Activated B cell treated with CpG ODN at 0.5 μM for 24 hours (primary cell): ENCODE data around the gene EMC10. TPM values are rescaled to one million over a fixed set of nuclear protein-coding genes. Genes with fewer than 3 reads are reported as not detected.

ENCODE experiments used
- ATAC-seq: fragments of 200-7000 bp; cut with Tn5 transposase; one replicate; pipeline ENCODE4 v1.10.0; 2021; ENCODE audit warnings: low read depth, mild to moderate bottlenecking, moderate library complexity
- CTCF ChIA-PET: fragments of 350-600 bp; sonication (Branson Sonifier 250); formaldehyde crosslinking; loops from one replicate; lab custom pipeline; 2021; ENCODE audit warnings: antibody characterized with exemption; lab: Charles Lee
- POLR2A ChIA-PET: fragments of 350-600 bp; sonication (Branson Sonifier 250); formaldehyde crosslinking; loops from one replicate; lab custom pipeline; 2021; ENCODE audit warnings: antibody characterized with exemption; lab: Charles Lee
- DNase-seq: peaks from one replicate; pipeline ENCODE4 v3.0.0; 2022
- H3K27ac Mint-ChIP-seq: one replicate; pipeline ENCODE4 v1.8.0; 2020; ENCODE audit warnings: mixed read lengths
- H3K27me3 Mint-ChIP-seq: one replicate; pipeline ENCODE4 v1.8.0; 2021; ENCODE audit warnings: mixed read lengths
- H3K36me3 Mint-ChIP-seq: one replicate; pipeline ENCODE4 v1.8.0; 2021; ENCODE audit warnings: low read depth, mixed read lengths
- H3K4me1 Mint-ChIP-seq: one replicate; pipeline ENCODE4 v1.8.0; 2021; ENCODE audit warnings: mixed read lengths
- H3K4me3 Mint-ChIP-seq: one replicate; pipeline ENCODE4 v1.8.0; 2020; ENCODE audit warnings: mild to moderate bottlenecking, mixed read lengths
- H3K9me3 Mint-ChIP-seq: one replicate; pipeline ENCODE4 v1.8.0; 2020; ENCODE audit warnings: mixed read lengths
- intact Hi-C: fragments of 100-400 bp; cut with micrococcal nuclease; formaldehyde crosslinking; loops from one replicate; pipeline ENCODE4 v1.15.1; 2024
- total RNA-seq: library from RNA; stranded (reverse); gene quantifications from 2 replicates; pipeline ENCODE4 v1.2.3, GENCODE V29; 2022
- TF ChIP-seq, protein P1 (sequence below): fragments of 200-600 bp; IDR thresholded peaks from one replicate; pipeline ENCODE4 v1.8.0; 2022; ENCODE audit warnings: antibody characterized with exemption, mild to moderate bottlenecking

The EMC10 gene
- total RNA-seq, 1 donor from 2014 or later: 72.1 TPM

DNA sequence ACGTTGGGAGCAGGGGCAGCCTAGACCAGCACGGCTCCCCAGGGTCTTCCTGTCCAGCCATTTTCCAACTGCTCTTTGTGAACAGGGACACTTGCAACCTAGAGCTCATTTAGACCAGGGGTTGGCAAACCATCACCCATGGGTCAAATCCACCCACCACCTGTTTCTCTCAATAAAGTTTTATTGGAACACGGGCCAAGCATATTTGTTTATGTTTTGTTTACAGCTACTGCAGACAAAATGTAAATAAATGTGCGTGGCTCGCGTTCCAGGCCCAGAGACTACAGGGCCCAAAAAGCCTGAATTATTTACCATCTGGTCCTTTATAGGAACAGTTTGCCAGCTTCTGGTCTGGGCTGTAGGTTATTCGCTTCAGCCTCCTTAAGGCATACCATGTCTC lies 13.3 kb upstream of the EMC10 start:
- H3K27ac Mint-ChIP-seq: no peak overlapping the region
- no peaks in the 10 kb centered on the region for H3K36me3 Mint-ChIP-seq
- peaks cover 24% of the 10 kb centered on the region for H3K4me1 Mint-ChIP-seq
- H3K4me3 Mint-ChIP-seq: no peak overlapping the region
- ChIA-PET CTCF (interaction anchor here (1.0 to 4.1 kb wide), 6 partner anchors 48 to 211 kb away, joined by 4 to 92 read pairs (median 6); no protein-coding TSS in a partner anchor), POLR2A (interaction anchor here (0.6 to 1.1 kb wide), 3 partner anchors 16 to 1491 kb away, joined by 3 to 5 read pairs (median 4); no protein-coding TSS in a partner anchor)
- TF ChIP-seq, protein P1, sequence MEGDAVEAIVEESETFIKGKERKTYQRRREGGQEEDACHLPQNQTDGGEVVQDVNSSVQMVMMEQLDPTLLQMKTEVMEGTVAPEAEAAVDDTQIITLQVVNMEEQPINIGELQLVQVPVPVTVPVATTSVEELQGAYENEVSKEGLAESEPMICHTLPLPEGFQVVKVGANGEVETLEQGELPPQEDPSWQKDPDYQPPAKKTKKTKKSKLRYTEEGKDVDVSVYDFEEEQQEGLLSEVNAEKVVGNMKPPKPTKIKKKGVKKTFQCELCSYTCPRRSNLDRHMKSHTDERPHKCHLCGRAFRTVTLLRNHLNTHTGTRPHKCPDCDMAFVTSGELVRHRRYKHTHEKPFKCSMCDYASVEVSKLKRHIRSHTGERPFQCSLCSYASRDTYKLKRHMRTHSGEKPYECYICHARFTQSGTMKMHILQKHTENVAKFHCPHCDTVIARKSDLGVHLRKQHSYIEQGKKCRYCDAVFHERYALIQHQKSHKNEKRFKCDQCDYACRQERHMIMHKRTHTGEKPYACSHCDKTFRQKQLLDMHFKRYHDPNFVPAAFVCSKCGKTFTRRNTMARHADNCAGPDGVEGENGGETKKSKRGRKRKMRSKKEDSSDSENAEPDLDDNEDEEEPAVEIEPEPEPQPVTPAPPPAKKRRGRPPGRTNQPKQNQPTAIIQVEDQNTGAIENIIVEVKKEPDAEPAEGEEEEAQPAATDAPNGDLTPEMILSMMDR: no peak
- intact Hi-C loops: no loop called here
- H3K9me3 Mint-ChIP-seq: no peaks in the 10 kb centered on the region
- no peak for DNase-seq
- peaks cover 2% of the 10 kb centered on the region for H3K27me3 Mint-ChIP-seq
- no peak for ATAC-seq

DNA sequence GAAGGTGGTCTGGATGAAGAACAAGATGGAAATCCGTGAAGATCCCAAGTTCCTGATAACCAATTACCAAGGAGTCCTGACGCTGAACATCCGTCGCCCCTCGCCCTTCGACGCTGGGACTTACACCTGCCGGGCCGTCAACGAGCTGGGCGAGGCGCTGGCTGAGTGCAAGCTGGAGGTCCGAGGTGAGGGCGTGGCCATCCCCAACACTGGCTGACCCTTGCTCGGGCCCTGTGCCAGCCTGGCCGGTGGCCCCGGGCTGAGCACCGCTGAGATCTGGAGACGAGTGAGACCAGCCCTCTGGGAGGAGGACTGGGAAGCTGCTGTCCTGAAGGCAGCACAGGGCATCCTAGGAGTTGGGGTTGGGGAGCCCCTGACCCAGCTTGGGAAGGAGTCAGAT lies 12.0 kb upstream of the EMC10 start:
- Mint-ChIP-seq H3K36me3 (no peaks in the 10 kb centered on the region), H3K4me1 (peaks cover 19% of the 10 kb centered on the region), H3K27me3 (peaks cover 5% of the 10 kb centered on the region), H3K27ac (no peak overlapping the region), H3K9me3 (no peaks in the 10 kb centered on the region), H3K4me3 (no peak overlapping the region)
- ChIA-PET POLR2A (no interaction called here), CTCF (no interaction called here)
- ATAC-seq (no peak), DNase-seq (no peak)
- intact Hi-C loops: no loop called here
- TF ChIP-seq, protein P1: no peak

DNA sequence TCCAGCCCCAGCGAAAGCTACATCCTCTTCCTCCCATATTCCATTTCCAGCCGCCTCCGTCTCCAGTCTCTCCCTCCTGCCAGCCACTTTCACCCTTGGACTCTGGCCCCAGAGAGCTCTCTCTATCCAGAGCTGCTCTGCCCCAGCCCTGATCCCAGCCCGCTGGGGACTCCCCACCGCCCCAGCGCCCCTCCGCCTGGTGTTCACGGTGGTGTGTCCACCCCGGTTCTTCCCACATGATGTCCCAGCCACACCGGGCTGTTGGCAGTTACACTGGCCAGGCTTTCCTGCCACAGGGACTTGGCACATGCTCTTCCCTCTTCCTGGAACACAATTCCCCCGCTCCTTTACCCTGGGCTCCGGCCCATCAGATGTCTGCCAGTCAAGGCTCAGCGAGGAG lies 11.3 kb upstream of the EMC10 start:
- H3K9me3 Mint-ChIP-seq: no peaks in the 10 kb centered on the region
- H3K36me3 Mint-ChIP-seq: no peaks in the 10 kb centered on the region
- H3K27me3 Mint-ChIP-seq: peaks cover 5% of the 10 kb centered on the region
- ChIA-PET CTCF (no interaction called here), POLR2A (interaction anchor here (0.6 kb wide), 1 partner anchor 60 kb away, joined by 3 read pairs; no protein-coding TSS in a partner anchor)
- H3K27ac Mint-ChIP-seq: no peak overlapping the region
- intact Hi-C loops: no loop called here
- peaks cover 13% of the 10 kb centered on the region for H3K4me1 Mint-ChIP-seq
- ATAC-seq (no peak), DNase-seq (no peak)
- TF ChIP-seq, protein P1: no peak
- no peak overlapping the region for H3K4me3 Mint-ChIP-seq

DNA sequence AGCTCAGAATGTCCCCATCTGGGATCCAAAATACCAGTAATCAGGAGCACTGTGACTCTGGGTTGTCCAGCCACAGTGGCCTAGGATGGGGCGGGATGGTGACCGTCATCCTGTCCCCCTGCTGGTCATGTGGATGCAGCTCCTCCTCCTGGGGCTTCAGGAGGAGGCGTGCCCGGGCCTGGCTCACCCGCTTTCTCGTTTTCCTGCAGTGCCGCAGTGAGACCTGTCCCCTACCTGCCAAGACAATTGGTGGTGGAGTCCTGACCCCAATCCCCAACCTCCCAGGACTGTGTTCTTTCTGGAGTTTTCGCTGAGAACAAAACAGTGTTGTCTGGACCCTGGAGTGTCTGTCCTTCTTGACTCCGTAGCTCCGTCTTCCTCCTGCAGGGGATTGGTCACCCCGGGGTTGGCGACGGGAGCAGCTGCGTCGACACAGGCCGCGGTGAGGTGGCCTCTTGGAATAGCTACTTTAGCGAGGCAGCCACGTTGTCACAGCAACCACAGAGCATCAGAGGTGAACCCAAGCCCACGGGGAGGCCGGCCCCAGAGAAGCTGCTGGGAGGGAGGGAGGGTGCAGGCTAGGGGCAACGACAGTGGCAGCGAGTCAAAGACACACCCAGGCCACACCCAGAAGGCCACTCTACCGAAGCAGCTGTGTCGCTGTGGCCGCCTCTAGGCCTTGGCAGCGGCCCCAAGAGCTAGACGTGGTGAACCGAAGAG lies 10.2 kb upstream of the EMC10 start:
- peaks cover 4% of the 10 kb centered on the region for H3K4me1 Mint-ChIP-seq
- DNase-seq (no peak), ATAC-seq (no peak)
- no peak overlapping the region for H3K4me3 Mint-ChIP-seq
- H3K36me3 Mint-ChIP-seq: no peaks in the 10 kb centered on the region
- intact Hi-C loops: no loop called here
- ChIA-PET CTCF (no interaction called here), POLR2A (interaction anchor here (0.7 kb wide), 1 partner anchor 109 kb away, joined by 3 read pairs; no protein-coding TSS in a partner anchor)
- no peaks in the 10 kb centered on the region for H3K9me3 Mint-ChIP-seq
- H3K27ac Mint-ChIP-seq: no peak overlapping the region
- H3K27me3 Mint-ChIP-seq: peaks cover 5% of the 10 kb centered on the region
- TF ChIP-seq, protein P1: no peak

DNA sequence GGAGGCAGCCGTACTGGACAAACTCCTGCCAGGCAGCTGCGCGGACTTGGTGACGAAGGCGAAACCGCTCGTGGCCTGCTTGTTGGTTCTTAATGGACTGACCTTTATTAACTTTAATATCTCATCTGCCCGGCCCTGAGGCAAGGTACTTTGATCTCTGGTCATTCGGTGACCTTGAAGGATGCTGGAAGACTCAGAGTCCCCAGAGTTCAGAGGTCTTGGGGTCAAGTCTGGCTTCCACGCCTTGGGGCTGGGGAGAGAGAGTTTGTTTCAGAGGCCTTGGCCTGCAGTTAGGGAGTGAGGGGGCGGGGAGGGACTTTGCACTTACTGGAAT lies 9.6 kb upstream of the EMC10 start:
- ChIA-PET POLR2A (no interaction called here), CTCF (no interaction called here)
- H3K27me3 Mint-ChIP-seq: peaks cover 5% of the 10 kb centered on the region
- ATAC-seq (no peak), DNase-seq (no peak)
- no peaks in the 10 kb centered on the region for H3K36me3 Mint-ChIP-seq
- intact Hi-C loops: no loop called here
- no peaks in the 10 kb centered on the region for H3K4me1 Mint-ChIP-seq
- TF ChIP-seq, protein P1: no peak
- H3K27ac Mint-ChIP-seq: no peak overlapping the region
- no peaks in the 10 kb centered on the region for H3K9me3 Mint-ChIP-seq
- H3K4me3 Mint-ChIP-seq: no peak overlapping the region
